ENCODE results near the gene PRKAG2. TPM values are rescaled to one million over a fixed set of nuclear protein-coding genes. Genes with fewer than 3 reads are reported as not detected.

The PRKAG2 gene
- total RNA-seq, 2 donors from 2014 or later, result 38.3 to 78.5 TPM

DNA sequence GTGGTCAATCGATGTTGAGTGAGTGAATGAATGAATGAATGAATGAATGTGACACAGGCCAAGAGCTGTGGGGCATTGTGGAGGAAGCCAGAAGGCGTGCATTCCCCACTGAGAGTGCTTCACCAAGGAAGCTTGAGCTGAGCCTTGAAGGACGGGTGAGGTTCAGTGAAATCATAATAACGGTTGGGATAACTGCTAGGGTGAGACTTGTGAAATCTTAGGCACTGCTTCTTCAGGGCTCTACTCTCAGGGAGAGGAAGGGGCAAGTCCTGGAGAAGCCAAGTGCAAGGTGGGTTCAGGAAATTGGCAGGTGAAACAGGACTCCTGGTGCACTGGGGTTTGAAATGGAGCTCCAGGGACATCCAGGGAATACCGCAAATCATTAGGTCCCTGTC lies 23.7 kb upstream of the PRKAG2 start:
- Histone ChIP-seq H3K36me3 (no peaks in the 10 kb centered on the region), H3K27ac (no peak overlapping the region)
- TF ChIP-seq, protein P1, sequence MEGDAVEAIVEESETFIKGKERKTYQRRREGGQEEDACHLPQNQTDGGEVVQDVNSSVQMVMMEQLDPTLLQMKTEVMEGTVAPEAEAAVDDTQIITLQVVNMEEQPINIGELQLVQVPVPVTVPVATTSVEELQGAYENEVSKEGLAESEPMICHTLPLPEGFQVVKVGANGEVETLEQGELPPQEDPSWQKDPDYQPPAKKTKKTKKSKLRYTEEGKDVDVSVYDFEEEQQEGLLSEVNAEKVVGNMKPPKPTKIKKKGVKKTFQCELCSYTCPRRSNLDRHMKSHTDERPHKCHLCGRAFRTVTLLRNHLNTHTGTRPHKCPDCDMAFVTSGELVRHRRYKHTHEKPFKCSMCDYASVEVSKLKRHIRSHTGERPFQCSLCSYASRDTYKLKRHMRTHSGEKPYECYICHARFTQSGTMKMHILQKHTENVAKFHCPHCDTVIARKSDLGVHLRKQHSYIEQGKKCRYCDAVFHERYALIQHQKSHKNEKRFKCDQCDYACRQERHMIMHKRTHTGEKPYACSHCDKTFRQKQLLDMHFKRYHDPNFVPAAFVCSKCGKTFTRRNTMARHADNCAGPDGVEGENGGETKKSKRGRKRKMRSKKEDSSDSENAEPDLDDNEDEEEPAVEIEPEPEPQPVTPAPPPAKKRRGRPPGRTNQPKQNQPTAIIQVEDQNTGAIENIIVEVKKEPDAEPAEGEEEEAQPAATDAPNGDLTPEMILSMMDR (IDR thresholded peaks at IDR 0.05), result no peak

DNA sequence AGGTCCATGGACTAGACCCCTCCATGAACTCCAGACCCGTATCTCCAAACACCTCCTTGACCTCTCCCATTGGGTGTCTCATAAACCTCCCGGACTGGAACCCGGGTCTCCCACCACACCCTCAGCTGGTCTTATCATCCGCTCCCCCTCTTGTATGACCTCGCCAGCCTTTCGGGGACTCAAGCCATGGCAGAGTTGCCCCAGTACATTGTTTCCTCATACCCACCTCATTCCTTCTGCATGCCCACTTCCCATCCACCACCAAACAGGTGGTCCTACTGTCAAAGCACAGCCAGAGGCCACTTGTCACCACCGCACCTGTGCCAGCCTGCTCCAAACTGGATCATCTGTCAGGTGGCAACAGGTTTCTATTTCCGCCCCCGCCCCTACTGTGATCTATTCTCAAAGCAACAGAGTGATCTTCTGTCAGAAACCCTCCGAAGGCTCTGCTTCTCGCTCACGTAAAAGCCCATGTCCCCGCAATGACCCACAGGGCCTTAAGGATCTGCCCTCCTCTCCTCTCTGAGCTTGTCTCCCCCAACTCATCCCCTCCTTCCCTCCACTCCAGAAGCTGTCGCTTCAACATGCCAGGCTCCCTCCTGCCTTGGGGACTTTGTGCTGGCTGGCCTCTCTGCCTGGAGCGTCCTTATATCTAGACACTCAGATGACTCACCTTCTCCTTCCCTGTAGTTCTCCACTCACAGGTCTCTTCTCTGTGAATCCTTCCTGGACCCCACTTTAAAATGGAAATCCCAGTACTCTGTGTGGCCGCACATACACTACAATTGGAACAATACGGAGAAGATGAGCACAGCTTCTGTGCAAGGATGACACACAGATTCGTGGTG lies 22.8 kb upstream of the PRKAG2 start:
- H3K4me3 ChIP-seq, result no peak overlapping the region
- ATAC-seq (ENCODE audit: insufficient number of reproducible peaks, low FRiP score, low read depth), result no peak
- TF ChIP-seq, protein P1 (IDR thresholded peaks at IDR 0.05), result no peak
- DNase-seq (ENCODE audit: low spot score), result no peak
- no peaks in the 10 kb centered on the region for H3K4me1 ChIP-seq (ENCODE audit: control insufficient read depth in 1 of 2, low read depth in 2 of 2)
- H3K36me3 ChIP-seq, result no peaks in the 10 kb centered on the region
- no peak overlapping the region for H3K27ac ChIP-seq
- H3K9me3 ChIP-seq, result no peaks in the 10 kb centered on the region
- no peaks in the 10 kb centered on the region for H3K27me3 ChIP-seq (replicated peaks; ENCODE audit: insufficient read depth)

More for the DNA sequence above, 23.7 kb upstream of the PRKAG2 start:
- Histone ChIP-seq H3K4me3 (no peak overlapping the region), H3K9me3 (no peaks in the 10 kb centered on the region), H3K4me1 (ENCODE audit: control insufficient read depth in 1 of 2, low read depth in 2 of 2) (no peaks in the 10 kb centered on the region), H3K27me3 (replicated peaks; ENCODE audit: insufficient read depth) (no peaks in the 10 kb centered on the region)
- ATAC-seq (ENCODE audit: insufficient number of reproducible peaks, low FRiP score, low read depth) (no peak), DNase-seq (ENCODE audit: low spot score) (no peak)

DNA sequence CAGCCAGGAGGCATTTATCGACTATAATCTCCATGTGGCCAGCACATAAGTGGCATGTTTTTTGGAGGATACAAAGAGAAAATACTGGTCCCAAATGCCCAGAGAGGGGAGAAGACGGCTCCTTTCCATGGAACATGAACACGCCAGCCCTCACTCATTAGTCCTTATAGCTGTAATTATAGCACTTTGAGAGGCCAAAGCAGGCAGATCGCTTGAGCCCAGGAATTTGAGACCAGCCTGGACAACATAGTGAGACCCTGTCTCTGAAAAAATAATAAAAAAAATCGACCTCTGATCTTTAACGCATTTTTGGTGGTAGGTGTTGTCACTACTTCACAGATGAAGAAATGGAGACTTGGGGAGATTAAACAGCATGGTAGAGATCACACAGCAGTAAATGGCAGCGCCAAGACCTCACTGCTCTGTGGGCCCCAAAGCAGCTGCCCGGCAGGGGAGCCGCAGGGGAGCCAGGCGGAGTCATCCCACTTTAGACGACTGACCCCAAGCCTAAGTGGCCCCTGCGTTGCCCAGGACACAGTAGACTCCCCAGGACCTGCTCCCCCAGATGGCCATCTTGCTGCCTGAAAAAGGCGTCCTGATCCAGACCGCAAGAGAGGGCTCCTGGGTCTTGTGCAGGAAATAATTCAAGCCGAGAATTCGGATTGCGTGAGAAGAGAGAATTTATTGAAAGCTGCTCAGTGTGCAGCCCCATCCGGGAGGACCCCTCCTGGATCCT lies 21.2 kb upstream of the PRKAG2 start:
- DNase-seq (ENCODE audit: low spot score), result no peak
- Histone ChIP-seq H3K9me3 (no peaks in the 10 kb centered on the region), H3K27ac (no peak overlapping the region), H3K4me1 (ENCODE audit: control insufficient read depth in 1 of 2, low read depth in 2 of 2) (no peaks in the 10 kb centered on the region), H3K4me3 (no peak overlapping the region), H3K36me3 (no peaks in the 10 kb centered on the region), H3K27me3 (replicated peaks; ENCODE audit: insufficient read depth) (no peaks in the 10 kb centered on the region)
- ATAC-seq (ENCODE audit: insufficient number of reproducible peaks, low FRiP score, low read depth), result no peak
- TF ChIP-seq, protein P1 (IDR thresholded peaks at IDR 0.05), result no peak

DNA sequence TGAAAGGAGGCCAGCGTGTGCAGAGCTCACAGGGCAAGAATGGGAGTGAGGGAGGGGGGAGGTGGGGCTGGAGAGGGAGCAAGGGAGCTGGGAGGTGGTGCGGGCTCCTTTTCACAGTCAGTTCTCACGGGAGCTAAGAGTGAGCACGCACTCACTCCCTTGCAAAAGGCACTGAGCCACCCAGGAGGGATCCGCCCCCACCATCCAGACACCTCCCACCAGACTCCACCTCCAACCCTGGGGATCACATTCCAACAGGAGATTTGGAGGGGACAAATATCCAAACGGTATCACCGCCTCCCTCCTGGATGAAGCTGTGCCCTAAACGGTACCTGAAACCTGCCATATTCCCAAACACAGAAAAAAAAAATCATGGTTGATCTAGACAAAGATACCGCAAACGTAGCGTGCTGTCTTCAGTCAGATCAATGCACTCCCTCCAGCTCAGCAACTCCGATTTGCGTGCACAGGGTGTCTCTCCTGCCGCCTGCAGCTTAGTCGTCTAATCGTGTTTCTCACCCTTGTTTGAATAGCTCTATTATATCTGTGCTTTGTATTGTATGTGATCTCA lies 20.3 kb upstream of the PRKAG2 start:
- no peak for ATAC-seq (ENCODE audit: insufficient number of reproducible peaks, low FRiP score, low read depth)

More for the DNA sequence above, 20.3 kb upstream of the PRKAG2 start:
- DNase-seq (ENCODE audit: low spot score), result no peak
- TF ChIP-seq, protein P1 (IDR thresholded peaks at IDR 0.05), result no peak
- H3K27me3 ChIP-seq (replicated peaks; ENCODE audit: insufficient read depth), result no peaks in the 10 kb centered on the region
- H3K4me3 ChIP-seq, result no peak overlapping the region
- no peaks in the 10 kb centered on the region for H3K36me3 ChIP-seq
- H3K27ac ChIP-seq, result no peak overlapping the region
- H3K9me3 ChIP-seq, result no peaks in the 10 kb centered on the region
- H3K4me1 ChIP-seq (ENCODE audit: control insufficient read depth in 1 of 2, low read depth in 2 of 2), result no peaks in the 10 kb centered on the region
